GM23338 (cell line): Measurements from ENCODE around the gene COPE. TPM values are rescaled to one million over a fixed set of nuclear protein-coding genes. Genes with fewer than 3 reads are reported as not detected.

ENCODE experiments used
- ATAC-seq: fragments of 200-7000 bp; cut with Tn5 transposase; 3 replicates; pipeline ENCODE4 v1.9.1; 2020
- DNase-seq: peaks from one replicate; pipeline ENCODE4 v3.0.0-alpha.2; 2015; ENCODE audit warnings: low spot score
- H2AFZ ChIP-seq: fragments of 200-600 bp; sonication (generic); 2 replicates; pipeline ENCODE4 v1.8.0; 2016; ENCODE audit warnings: antibody characterized with exemption, mild to moderate bottlenecking, moderate library complexity
- H3F3A ChIP-seq: fragments of 200-600 bp; sonication (generic); replicated peaks from 2 replicates; pipeline ENCODE4 v1.8.0; 2017; ENCODE audit warnings: antibody characterized with exemption, mixed run types, low read depth
- H3K27ac ChIP-seq: fragments of 200-600 bp; sonication (generic); 2 replicates; pipeline ENCODE4 v1.6.1; 2016; ENCODE audit warnings: low read depth
- H3K27me3 ChIP-seq: fragments of 200-600 bp; sonication (generic); 2 replicates; pipeline ENCODE4 v1.8.0; 2016; ENCODE audit warnings: mild to moderate bottlenecking, mixed run types, moderate library complexity; ENCODE audit not compliant: insufficient read depth
- H3K36me3 ChIP-seq: fragments of 200-600 bp; sonication (generic); 2 replicates; pipeline ENCODE4 v1.8.0; 2016; ENCODE audit warnings: mild to moderate bottlenecking; ENCODE audit not compliant: insufficient read depth
- H3K4me1 ChIP-seq: fragments of 200-600 bp; sonication (generic); 2 replicates; pipeline ENCODE4 v1.8.0; 2016; ENCODE audit warnings: mild to moderate bottlenecking, moderate library complexity; ENCODE audit not compliant: insufficient read depth
- H3K4me2 ChIP-seq: fragments of 200-600 bp; sonication (generic); 2 replicates; pipeline ENCODE4 v1.7.1; 2017; ENCODE audit warnings: mixed run types
- H3K4me3 ChIP-seq: fragments of 200-600 bp; sonication (generic); 2 replicates; pipeline ENCODE4 v1.6.1; 2016; ENCODE audit warnings: mixed run types
- H3K79me2 ChIP-seq: fragments of 200-600 bp; sonication (generic); replicated peaks from 2 replicates; pipeline ENCODE4 v1.8.0; 2017; ENCODE audit warnings: mild to moderate bottlenecking; ENCODE audit not compliant: insufficient read depth
- H3K9me2 ChIP-seq: fragments of 200-600 bp; sonication (generic); 2 replicates; pipeline ENCODE4 v1.8.0; 2017; ENCODE audit not compliant: insufficient read depth
- H4K20me1 ChIP-seq: fragments of 200-600 bp; sonication (generic); replicated peaks from 2 replicates; pipeline ENCODE4 v1.8.0; 2017; ENCODE audit warnings: mild to moderate bottlenecking; ENCODE audit not compliant: insufficient read depth
- H3K27ac Mint-ChIP-seq: 2 replicates; pipeline ENCODE4 v1.8.0; 2020; ENCODE audit warnings: inconsistent platforms, mild to moderate bottlenecking, moderate library complexity, mixed read lengths
- H3K27me3 Mint-ChIP-seq: 3 replicates; pipeline ENCODE4 v1.8.0; 2022; ENCODE audit warnings: low read depth, mild to moderate bottlenecking, moderate library complexity, mixed read lengths, inconsistent platforms; ENCODE audit not compliant: insufficient read depth, poor library complexity
- H3K36me3 Mint-ChIP-seq: 3 replicates; pipeline ENCODE4 v1.8.0; 2021; ENCODE audit warnings: low read depth, mild to moderate bottlenecking, inconsistent platforms, moderate library complexity, mixed read lengths
- H3K4me1 Mint-ChIP-seq: 3 replicates; pipeline ENCODE4 v1.8.0; 2020; ENCODE audit warnings: mild to moderate bottlenecking, inconsistent platforms, mixed read lengths
- H3K4me3 Mint-ChIP-seq: 3 replicates; pipeline ENCODE4 v1.8.0; 2021; ENCODE audit warnings: moderate library complexity, mild to moderate bottlenecking, inconsistent platforms, mixed read lengths
- H3K9me3 Mint-ChIP-seq: 3 replicates; pipeline ENCODE4 v1.8.0; 2020; ENCODE audit warnings: moderate library complexity, mild to moderate bottlenecking, inconsistent platforms, mixed read lengths
- ETS1 ChIP-seq: IDR thresholded peaks from 2 replicates; pipeline ENCODE4 v1.6.1; 2016; ENCODE audit warnings: antibody characterized with exemption
- POLR2AphosphoS5 ChIP-seq: IDR thresholded peaks from 2 replicates; pipeline ENCODE4 v1.6.1; 2016; ENCODE audit warnings: antibody characterized with exemption, low read depth
- STAT1 ChIP-seq: IDR thresholded peaks from one replicate; pipeline ENCODE4 v1.6.1; 2016; ENCODE audit warnings: antibody characterized with exemption; ENCODE audit not compliant: unreplicated experiment
- ZNF114 ChIP-seq: fragments of 250-450 bp; sonication (Bioruptor Pico); IDR thresholded peaks from 2 replicates; pipeline ENCODE4 v1.5.0; 2020; ENCODE audit warnings: mild to moderate bottlenecking, moderate library complexity
- ZNF331 ChIP-seq: fragments of 250-450 bp; sonication (Bioruptor Pico); IDR thresholded peaks from 2 replicates; pipeline ENCODE4 v1.5.0; 2020; ENCODE audit warnings: low read depth, mild to moderate bottlenecking, moderate library complexity
- polyA plus RNA-seq: library from polyadenylated mRNA; unstranded; fragments of >200 nt; fragmentation: Nextera tagmentation; extraction: Ambion mirVana; gene quantifications from 2 replicates; pipeline ENCODE4 v1.2.1, GENCODE V29; 2016
- total RNA-seq: library from RNA; depleted of rRNA; stranded (reverse); fragments of >200 nt; shearing (Covaris generic); gene quantifications from 2 replicates; pipeline ENCODE4 v1.2.3, GENCODE V29; 2014
- TF ChIP-seq, protein P1 (sequence below): fragments of 250-450 bp; sonication (Bioruptor Pico); IDR thresholded peaks from 2 replicates; pipeline ENCODE4 v1.5.0; 2020; ENCODE audit warnings: mild to moderate bottlenecking, moderate library complexity

COPE gene
- total and polyA plus RNA-seq, 2 experiments from 2014 or later: 263 TPM

DNA sequence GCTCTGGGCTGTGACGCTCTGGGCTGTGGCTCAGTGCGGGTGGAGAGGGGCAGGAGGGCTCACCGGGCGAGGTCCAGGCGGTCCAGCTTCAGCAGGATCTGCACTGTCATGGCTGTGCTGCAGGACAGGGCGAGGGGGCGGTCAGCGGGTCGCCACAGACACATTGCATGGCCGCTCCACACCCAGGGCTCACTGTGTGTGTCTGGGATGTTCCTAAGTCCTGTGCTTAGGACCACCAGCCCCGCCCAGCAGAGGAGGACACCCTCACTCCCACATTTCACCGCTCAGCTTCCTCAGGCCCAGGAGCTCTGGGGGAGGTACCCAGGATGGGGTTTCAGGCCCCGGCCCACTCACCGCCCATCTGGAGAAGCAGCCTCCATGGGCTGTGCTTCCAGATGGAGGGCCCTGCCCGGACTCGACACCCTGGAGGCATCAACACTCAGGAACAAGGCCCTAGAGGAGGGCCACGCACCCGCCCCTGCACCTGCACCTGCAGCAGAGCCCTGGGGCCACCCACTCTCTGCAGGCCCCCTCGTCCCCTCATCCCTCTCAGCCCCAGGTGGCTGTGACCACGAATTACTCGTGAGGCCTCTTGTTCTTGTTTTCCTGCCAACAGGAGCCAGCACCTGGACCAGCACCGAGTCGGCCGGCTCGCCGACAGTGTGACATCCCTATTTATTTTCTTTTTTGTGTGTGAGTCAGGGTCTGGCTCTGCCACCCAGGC, 13.5 kb downstream of the COPE start (continued):
- TF ChIP-seq, protein P1, sequence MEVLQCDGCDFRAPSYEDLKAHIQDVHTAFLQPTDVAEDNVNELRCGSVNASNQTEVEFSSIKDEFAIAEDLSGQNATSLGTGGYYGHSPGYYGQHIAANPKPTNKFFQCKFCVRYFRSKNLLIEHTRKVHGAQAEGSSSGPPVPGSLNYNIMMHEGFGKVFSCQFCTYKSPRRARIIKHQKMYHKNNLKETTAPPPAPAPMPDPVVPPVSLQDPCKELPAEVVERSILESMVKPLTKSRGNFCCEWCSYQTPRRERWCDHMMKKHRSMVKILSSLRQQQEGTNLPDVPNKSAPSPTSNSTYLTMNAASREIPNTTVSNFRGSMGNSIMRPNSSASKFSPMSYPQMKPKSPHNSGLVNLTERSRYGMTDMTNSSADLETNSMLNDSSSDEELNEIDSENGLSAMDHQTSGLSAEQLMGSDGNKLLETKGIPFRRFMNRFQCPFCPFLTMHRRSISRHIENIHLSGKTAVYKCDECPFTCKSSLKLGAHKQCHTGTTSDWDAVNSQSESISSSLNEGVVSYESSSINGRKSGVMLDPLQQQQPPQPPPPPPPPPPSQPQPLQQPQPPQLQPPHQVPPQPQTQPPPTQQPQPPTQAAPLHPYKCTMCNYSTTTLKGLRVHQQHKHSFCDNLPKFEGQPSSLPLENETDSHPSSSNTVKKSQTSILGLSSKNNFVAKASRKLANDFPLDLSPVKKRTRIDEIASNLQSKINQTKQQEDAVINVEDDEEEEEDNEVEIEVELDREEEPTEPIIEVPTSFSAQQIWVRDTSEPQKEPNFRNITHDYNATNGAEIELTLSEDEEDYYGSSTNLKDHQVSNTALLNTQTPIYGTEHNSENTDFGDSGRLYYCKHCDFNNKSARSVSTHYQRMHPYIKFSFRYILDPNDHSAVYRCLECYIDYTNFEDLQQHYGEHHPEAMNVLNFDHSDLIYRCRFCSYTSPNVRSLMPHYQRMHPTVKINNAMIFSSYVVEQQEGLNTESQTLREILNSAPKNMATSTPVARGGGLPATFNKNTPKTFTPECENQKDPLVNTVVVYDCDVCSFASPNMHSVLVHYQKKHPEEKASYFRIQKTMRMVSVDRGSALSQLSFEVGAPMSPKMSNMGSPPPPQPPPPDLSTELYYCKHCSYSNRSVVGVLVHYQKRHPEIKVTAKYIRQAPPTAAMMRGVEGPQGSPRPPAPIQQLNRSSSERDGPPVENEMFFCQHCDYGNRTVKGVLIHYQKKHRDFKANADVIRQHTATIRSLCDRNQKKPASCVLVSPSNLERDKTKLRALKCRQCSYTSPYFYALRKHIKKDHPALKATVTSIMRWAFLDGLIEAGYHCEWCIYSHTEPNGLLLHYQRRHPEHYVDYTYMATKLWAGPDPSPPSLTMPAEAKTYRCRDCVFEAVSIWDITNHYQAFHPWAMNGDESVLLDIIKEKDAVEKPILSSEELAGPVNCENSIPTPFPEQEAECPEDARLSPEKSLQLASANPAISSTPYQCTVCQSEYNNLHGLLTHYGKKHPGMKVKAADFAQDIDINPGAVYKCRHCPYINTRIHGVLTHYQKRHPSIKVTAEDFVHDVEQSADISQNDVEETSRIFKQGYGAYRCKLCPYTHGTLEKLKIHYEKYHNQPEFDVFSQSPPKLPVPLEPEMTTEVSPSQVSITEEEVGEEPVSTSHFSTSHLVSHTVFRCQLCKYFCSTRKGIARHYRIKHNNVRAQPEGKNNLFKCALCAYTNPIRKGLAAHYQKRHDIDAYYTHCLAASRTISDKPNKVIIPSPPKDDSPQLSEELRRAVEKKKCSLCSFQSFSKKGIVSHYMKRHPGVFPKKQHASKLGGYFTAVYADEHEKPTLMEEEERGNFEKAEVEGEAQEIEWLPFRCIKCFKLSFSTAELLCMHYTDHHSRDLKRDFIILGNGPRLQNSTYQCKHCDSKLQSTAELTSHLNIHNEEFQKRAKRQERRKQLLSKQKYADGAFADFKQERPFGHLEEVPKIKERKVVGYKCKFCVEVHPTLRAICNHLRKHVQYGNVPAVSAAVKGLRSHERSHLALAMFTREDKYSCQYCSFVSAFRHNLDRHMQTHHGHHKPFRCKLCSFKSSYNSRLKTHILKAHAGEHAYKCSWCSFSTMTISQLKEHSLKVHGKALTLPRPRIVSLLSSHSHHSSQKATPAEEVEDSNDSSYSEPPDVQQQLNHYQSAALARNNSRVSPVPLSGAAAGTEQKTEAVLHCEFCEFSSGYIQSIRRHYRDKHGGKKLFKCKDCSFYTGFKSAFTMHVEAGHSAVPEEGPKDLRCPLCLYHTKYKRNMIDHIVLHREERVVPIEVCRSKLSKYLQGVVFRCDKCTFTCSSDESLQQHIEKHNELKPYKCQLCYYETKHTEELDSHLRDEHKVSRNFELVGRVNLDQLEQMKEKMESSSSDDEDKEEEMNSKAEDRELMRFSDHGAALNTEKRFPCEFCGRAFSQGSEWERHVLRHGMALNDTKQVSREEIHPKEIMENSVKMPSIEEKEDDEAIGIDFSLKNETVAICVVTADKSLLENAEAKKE (CRISPR knock-in tag): no peak
- TF ChIP-seq ETS1 (no peak), POLR2AphosphoS5 (no peak), STAT1 (no peak)

- Mint-ChIP-seq H3K4me3 (no peak overlapping the region), H3K27me3 (peaks cover 2% of the 10 kb centered on the region), H3K4me1 (no peaks in the 10 kb centered on the region), H3K36me3 (peaks cover 15% of the 10 kb centered on the region), H3K27ac (no peak overlapping the region), H3K9me3 (no peaks in the 10 kb centered on the region)
- H3F3A ChIP-seq: no peaks in the 10 kb centered on the region
- no peaks in the 10 kb centered on the region for H3K9me2 ChIP-seq
- H3K36me3 ChIP-seq: no peaks in the 10 kb centered on the region
- H3K4me1 ChIP-seq: no peaks in the 10 kb centered on the region
- ATAC-seq (no peak), DNase-seq (no peak)
- H3K27ac ChIP-seq: no peak overlapping the region
- no peaks in the 10 kb centered on the region; the same call in 1 of the 2 replicates for H4K20me1 ChIP-seq
- no peak overlapping the region for H2AFZ ChIP-seq
- H3K79me2 ChIP-seq: no peaks in the 10 kb centered on the region
- H3K27me3 ChIP-seq: no peaks in the 10 kb centered on the region
- no peak overlapping the region for H3K4me2 ChIP-seq
- H3K4me3 ChIP-seq: no peak overlapping the region
- TF ChIP-seq ZNF331 (CRISPR knock-in tag) (no peak), ZNF114 (no peak)
- TF ChIP-seq, protein P1 (CRISPR knock-in tag): no peak
These were observed 14.1 kb downstream of the COPE start for GRCh38 chr19:18905058-18905456.
